Loucy (cell line): ENCODE results near the gene ZNF124.
"Not testable (repeated sequence)": the region's sequence is repeated elsewhere in the genome, so short reads cannot be mapped to it uniquely, and the experiment has no call there.

Source experiments
- EZH2phosphoT487 ChIP-seq: fragments of 200-600 bp; IDR thresholded peaks from 2 replicates; pipeline ENCODE4 v1.6.1; 2018; ENCODE audit warnings: antibody characterized with exemption, mild to moderate bottlenecking, moderate library complexity, borderline replicate concordance
- TF ChIP-seq, protein P1 (sequence below): fragments of 200-600 bp; sonication (generic); conservative IDR thresholded peaks from 2 replicates; pipeline ENCODE4 v1.5.1; 2014; ENCODE audit warnings: mild to moderate bottlenecking, antibody characterized with exemption, low read length

GRCh38 chr1:247147120-247147519 is 24.7 kb downstream of the ZNF124 start:
- TF ChIP-seq, protein P1, sequence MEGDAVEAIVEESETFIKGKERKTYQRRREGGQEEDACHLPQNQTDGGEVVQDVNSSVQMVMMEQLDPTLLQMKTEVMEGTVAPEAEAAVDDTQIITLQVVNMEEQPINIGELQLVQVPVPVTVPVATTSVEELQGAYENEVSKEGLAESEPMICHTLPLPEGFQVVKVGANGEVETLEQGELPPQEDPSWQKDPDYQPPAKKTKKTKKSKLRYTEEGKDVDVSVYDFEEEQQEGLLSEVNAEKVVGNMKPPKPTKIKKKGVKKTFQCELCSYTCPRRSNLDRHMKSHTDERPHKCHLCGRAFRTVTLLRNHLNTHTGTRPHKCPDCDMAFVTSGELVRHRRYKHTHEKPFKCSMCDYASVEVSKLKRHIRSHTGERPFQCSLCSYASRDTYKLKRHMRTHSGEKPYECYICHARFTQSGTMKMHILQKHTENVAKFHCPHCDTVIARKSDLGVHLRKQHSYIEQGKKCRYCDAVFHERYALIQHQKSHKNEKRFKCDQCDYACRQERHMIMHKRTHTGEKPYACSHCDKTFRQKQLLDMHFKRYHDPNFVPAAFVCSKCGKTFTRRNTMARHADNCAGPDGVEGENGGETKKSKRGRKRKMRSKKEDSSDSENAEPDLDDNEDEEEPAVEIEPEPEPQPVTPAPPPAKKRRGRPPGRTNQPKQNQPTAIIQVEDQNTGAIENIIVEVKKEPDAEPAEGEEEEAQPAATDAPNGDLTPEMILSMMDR, result not testable (repeated sequence)
- not testable (repeated sequence) for TF ChIP-seq EZH2phosphoT487
